LNCAP (cell line): ENCODE measurements around the gene FADS1.

ENCODE experiments used
- CTCF ChIP-seq: fragments of 450-650 bp; IDR thresholded peaks from 2 replicates; pipeline ENCODE4 v1.5.1; 2017; ENCODE audit warnings: mild to moderate bottlenecking

Gene FADS1

GRCh38 chr11:61841636-61842527 lies 25.1 kb upstream of the FADS1 start:
- TF ChIP-seq CTCF, result no peak

GRCh38 chr11:61840371-61840770 lies 23.6 kb upstream of the FADS1 start:
- TF ChIP-seq CTCF, result no peak

- no peak for TF ChIP-seq CTCF
Measured at GRCh38 chr11:61839742-61840141, 22.9 kb upstream of the FADS1 start.

- TF ChIP-seq CTCF, result no peak
Measured at GRCh38 chr11:61838921-61839320, 22.1 kb upstream of the FADS1 start.

- no peak for TF ChIP-seq CTCF
Measured at GRCh38 chr11:61838501-61838900, 21.7 kb upstream of the FADS1 start.

- no peak for TF ChIP-seq CTCF
Measured at GRCh38 chr11:61837411-61838005, 20.7 kb upstream of the FADS1 start.

GRCh38 chr11:61836193-61836592 lies 19.4 kb upstream of the FADS1 start:
- no peak for TF ChIP-seq CTCF
